Measurements from ENCODE around the gene NLRC5.

NLRC5 gene

GRCh38 chr16:56995136-56995805, 5.9 kb downstream of the NLRC5 start:
- no peak for DNase-seq (ENCODE audit: extremely low spot score)
- TF ChIP-seq L3MBTL2 (conservative IDR thresholded peaks at IDR 0.05) (no peak), CTBP1 (IDR thresholded peaks at IDR 0.05; ENCODE audit: borderline replicate concordance) (no peak), BHLHE40 (IDR thresholded peaks at IDR 0.05; ENCODE audit: borderline replicate concordance) (no peak), PKNOX1 (IDR thresholded peaks at IDR 0.05) (no peak), TARDBP (IDR thresholded peaks at IDR 0.05) (no peak), FOXM1 (IDR thresholded peaks at IDR 0.05; ENCODE audit: borderline replicate concordance) (no peak), ELF4 (IDR thresholded peaks at IDR 0.05) (no peak), HDGF (IDR thresholded peaks at IDR 0.05; ENCODE audit: borderline replicate concordance) (no peak), LEF1 (IDR thresholded peaks at IDR 0.05; ENCODE audit: borderline replicate concordance) (no peak), ZNF384 (IDR thresholded peaks at IDR 0.05) (no peak), NFRKB (IDR thresholded peaks at IDR 0.05) (no peak), ARNT (IDR thresholded peaks at IDR 0.05) (no peak), FOXA1 (IDR thresholded peaks at IDR 0.05) (no peak), FOXK2 (IDR thresholded peaks at IDR 0.05) (no peak), SUZ12 (IDR thresholded peaks at IDR 0.05) (no peak)
- POLR2A ChIA-PET, result interaction anchor here (0.6 kb wide), 1 partner anchor 32 kb away, joined by 5 read pairs; no protein-coding TSS in a partner anchor
- CTCF ChIA-PET, result interaction anchor here (1.4 kb wide), 1 partner anchor 10 kb away, joined by 5 read pairs; no protein-coding TSS in a partner anchor

DNA sequence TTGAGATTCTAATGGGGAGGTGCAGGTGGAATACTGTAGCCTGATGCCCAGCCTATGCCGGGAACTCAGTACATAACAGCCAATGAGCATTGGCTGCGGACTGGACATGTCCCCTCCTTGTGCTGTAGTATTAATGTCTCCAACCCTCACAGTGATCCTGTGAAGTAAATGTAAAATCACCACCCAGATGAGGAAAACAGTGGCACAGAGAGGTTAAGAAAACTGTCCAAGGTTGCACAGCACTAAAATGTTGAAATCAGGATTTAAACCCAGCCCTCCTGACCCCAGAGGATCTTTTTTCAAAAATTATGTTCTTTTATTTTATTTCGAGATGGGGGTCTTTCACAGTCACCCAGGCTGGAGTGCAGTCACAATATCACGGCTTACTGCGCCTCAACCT, 7.9 kb downstream of the NLRC5 start:
- ChIA-PET POLR2A (no interaction called here), CTCF (interaction anchor here (0.6 kb wide), 1 partner anchor 1053 kb away, joined by 3 read pairs; no protein-coding TSS in a partner anchor)
- no peak for TF ChIP-seq FOXK2 (IDR thresholded peaks at IDR 0.05)
- TF ChIP-seq SUZ12 (IDR thresholded peaks at IDR 0.05), result no peak
- no peak for TF ChIP-seq TARDBP (IDR thresholded peaks at IDR 0.05)
- no peak for TF ChIP-seq BHLHE40 (IDR thresholded peaks at IDR 0.05; ENCODE audit: borderline replicate concordance)
- no peak for TF ChIP-seq LEF1 (IDR thresholded peaks at IDR 0.05; ENCODE audit: borderline replicate concordance)
- TF ChIP-seq FOXA1 (IDR thresholded peaks at IDR 0.05), result no peak
- DNase-seq (ENCODE audit: extremely low spot score), result no peak

GRCh38 chr16:56997931-56998330, 8.6 kb downstream of the NLRC5 start:
- POLR2A ChIA-PET, result no interaction called here
- DNase-seq (ENCODE audit: extremely low spot score), result no peak
- CTCF ChIA-PET, result interaction anchor here (0.6 to 1.4 kb wide), 2 partner anchors 12 to 1054 kb away, joined by 3 read pairs; no protein-coding TSS in a partner anchor
- TF ChIP-seq FOXM1 (IDR thresholded peaks at IDR 0.05; ENCODE audit: borderline replicate concordance), result no peak
- no peak for TF ChIP-seq HDGF (IDR thresholded peaks at IDR 0.05; ENCODE audit: borderline replicate concordance)
- TF ChIP-seq L3MBTL2 (conservative IDR thresholded peaks at IDR 0.05), result no peak
- no peak for TF ChIP-seq FOXK2 (IDR thresholded peaks at IDR 0.05)
- no peak for TF ChIP-seq SP1 (IDR thresholded peaks at IDR 0.05)
- TF ChIP-seq NFRKB (IDR thresholded peaks at IDR 0.05), result no peak
- TF ChIP-seq ELF4 (IDR thresholded peaks at IDR 0.05), result no peak
- TF ChIP-seq TARDBP (IDR thresholded peaks at IDR 0.05), result no peak
- TF ChIP-seq PKNOX1 (IDR thresholded peaks at IDR 0.05), result no peak
- TF ChIP-seq FOXA1 (IDR thresholded peaks at IDR 0.05), result no peak
- TF ChIP-seq ARNT (IDR thresholded peaks at IDR 0.05), result no peak
- TF ChIP-seq LEF1 (IDR thresholded peaks at IDR 0.05; ENCODE audit: borderline replicate concordance), result no peak
- no peak for TF ChIP-seq SUZ12 (IDR thresholded peaks at IDR 0.05)

DNA sequence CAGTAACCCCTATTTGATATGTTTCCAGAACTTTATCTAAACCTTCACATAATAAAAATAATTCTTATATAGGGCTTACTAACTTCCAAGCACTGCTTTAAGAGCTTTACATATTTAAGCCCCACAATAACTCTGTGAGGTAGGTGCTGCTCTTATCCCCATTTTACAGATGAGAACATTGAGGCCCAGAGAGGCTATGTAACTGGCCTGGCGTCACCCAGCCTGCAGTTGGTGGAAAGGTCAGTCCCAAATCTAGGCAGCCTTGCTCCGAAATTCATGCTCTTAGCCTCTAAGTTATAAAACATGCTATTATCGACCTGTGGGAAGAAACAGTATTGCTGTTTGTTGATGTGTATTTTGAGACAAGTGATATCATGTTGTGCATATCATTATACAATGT, 9.0 kb downstream of the NLRC5 start:
- ChIA-PET POLR2A (no interaction called here), CTCF (interaction anchor here (1.4 kb wide), 1 partner anchor 12 kb away, joined by 3 read pairs; no protein-coding TSS in a partner anchor)
- no peak for TF ChIP-seq NFRKB (IDR thresholded peaks at IDR 0.05)
- no peak for TF ChIP-seq LEF1 (IDR thresholded peaks at IDR 0.05; ENCODE audit: borderline replicate concordance)
- TF ChIP-seq SP1 (IDR thresholded peaks at IDR 0.05), result no peak
- no peak for TF ChIP-seq FOXM1 (IDR thresholded peaks at IDR 0.05; ENCODE audit: borderline replicate concordance)
- TF ChIP-seq BHLHE40 (IDR thresholded peaks at IDR 0.05; ENCODE audit: borderline replicate concordance), result no peak
- no peak for TF ChIP-seq ARNT (IDR thresholded peaks at IDR 0.05)
- TF ChIP-seq FOXA1 (IDR thresholded peaks at IDR 0.05), result no peak
- no peak for TF ChIP-seq ZNF384 (IDR thresholded peaks at IDR 0.05)
- no peak for TF ChIP-seq ELF4 (IDR thresholded peaks at IDR 0.05)
- TF ChIP-seq FOXK2 (IDR thresholded peaks at IDR 0.05), result no peak
- TF ChIP-seq HDGF (IDR thresholded peaks at IDR 0.05; ENCODE audit: borderline replicate concordance), result no peak
- no peak for TF ChIP-seq PKNOX1 (IDR thresholded peaks at IDR 0.05)
- TF ChIP-seq CTBP1 (IDR thresholded peaks at IDR 0.05; ENCODE audit: borderline replicate concordance), result no peak
- no peak for TF ChIP-seq SUZ12 (IDR thresholded peaks at IDR 0.05)
- no peak for TF ChIP-seq TARDBP (IDR thresholded peaks at IDR 0.05)
- TF ChIP-seq L3MBTL2 (conservative IDR thresholded peaks at IDR 0.05), result no peak
- no peak for DNase-seq (ENCODE audit: extremely low spot score)

GRCh38 chr16:56998861-56999260, 9.5 kb downstream of the NLRC5 start:
- ChIA-PET CTCF (interaction anchor here (1.4 kb wide), 1 partner anchor 12 kb away, joined by 3 read pairs; no protein-coding TSS in a partner anchor), POLR2A (interaction anchor here (0.8 to 1.2 kb wide), 2 partner anchors 9 to 67 kb away, joined by 3 to 4 read pairs; partner anchors contain the start of genes HERPUD1 and NLRC5)
- TF ChIP-seq ELF4 (IDR thresholded peaks at IDR 0.05) (no peak), ARNT (IDR thresholded peaks at IDR 0.05) (no peak), NFRKB (IDR thresholded peaks at IDR 0.05) (no peak), HDGF (IDR thresholded peaks at IDR 0.05; ENCODE audit: borderline replicate concordance) (no peak), L3MBTL2 (conservative IDR thresholded peaks at IDR 0.05) (no peak), SP1 (IDR thresholded peaks at IDR 0.05) (no peak), FOXK2 (IDR thresholded peaks at IDR 0.05) (no peak), FOXM1 (IDR thresholded peaks at IDR 0.05; ENCODE audit: borderline replicate concordance) (no peak), CTBP1 (IDR thresholded peaks at IDR 0.05; ENCODE audit: borderline replicate concordance) (no peak), ZNF384 (IDR thresholded peaks at IDR 0.05) (no peak), BHLHE40 (IDR thresholded peaks at IDR 0.05; ENCODE audit: borderline replicate concordance) (no peak), TARDBP (IDR thresholded peaks at IDR 0.05) (no peak)
- DNase-seq (ENCODE audit: extremely low spot score), result no peak
